Transverse colon (tissue), 4 donors: ENCODE results near the gene DNAJB13.

Experiments used
- EP300 ChIP-seq: sonication (generic); formaldehyde crosslinking; IDR thresholded peaks from one replicate; pipeline ENCODE4 v1.6.1; 2017; ENCODE audit warnings: antibody characterized with exemption, low read depth
- POLR2A ChIP-seq: fragments of 450-650 bp; IDR thresholded peaks from one replicate; pipeline ENCODE4 v1.6.1; 2016; ENCODE audit warnings: antibody characterized with exemption, mild to moderate bottlenecking, moderate library complexity
- POLR2AphosphoS5 ChIP-seq, 3 donors: sonication (generic); formaldehyde crosslinking; IDR thresholded peaks; one replicate each; pipeline ENCODE4 v1.6.1; 2016; ENCODE audit warnings: antibody characterized with exemption in 3 of 3
- TF ChIP-seq, protein P1 (sequence below), 5 experiments: fragments of 200-600 bp in 3 of 5; fragments of 450-650 bp in 2 of 5; sonication (generic) in 3 of 5; IDR thresholded peaks; 1 replicate in 2 of 5; 2 replicates in 3 of 5; pipeline ENCODE4 v1.5.1; 2016 to 2017; ENCODE audit warnings: antibody characterized with exemption in 5 of 5, inconsistent platforms in 3 of 5, mild to moderate bottlenecking in 2 of 5, moderate library complexity in 1 of 5

DNA sequence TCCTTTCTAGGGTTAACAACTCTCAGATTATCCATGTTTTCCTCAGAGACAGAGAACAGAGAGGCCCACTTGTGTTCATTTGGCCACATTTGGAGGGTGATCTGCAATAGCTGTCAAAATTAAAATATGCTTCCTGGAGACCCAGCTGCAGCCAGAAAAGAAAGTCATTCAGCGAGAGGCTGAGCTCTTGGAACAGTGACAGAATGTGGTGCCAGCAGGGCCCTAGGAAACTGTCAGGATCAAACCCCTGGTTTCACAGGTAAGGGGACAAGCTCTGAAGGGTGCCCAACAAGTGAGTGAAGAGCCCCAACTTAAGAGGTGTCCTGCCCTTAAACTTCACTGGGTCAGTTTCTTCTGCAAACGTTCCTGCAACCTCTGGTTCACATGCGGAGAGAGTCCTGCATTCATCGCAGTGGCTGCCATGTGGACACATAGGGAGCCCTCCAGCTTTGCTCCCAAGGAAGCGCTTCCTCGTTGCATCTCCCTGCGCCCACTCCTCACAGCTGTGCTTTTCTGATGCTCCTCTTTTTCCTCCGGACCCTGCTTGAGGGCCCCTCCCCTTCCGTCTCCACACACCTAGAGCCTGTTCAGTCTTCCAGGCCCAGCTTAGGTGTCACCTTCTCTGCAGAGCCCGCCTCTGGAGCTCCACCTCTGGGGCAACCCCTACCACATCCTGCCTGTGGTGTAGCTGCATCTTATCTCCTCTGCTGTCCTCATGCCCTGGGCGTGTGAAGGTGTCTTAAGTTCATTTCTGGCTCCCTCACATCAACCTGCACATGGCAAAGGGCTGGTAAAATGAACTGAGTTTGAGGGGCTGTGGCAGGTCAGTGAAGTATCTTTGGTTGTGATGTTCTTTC is 54.2 kb downstream of the DNAJB13 start:
- TF ChIP-seq, protein P1, sequence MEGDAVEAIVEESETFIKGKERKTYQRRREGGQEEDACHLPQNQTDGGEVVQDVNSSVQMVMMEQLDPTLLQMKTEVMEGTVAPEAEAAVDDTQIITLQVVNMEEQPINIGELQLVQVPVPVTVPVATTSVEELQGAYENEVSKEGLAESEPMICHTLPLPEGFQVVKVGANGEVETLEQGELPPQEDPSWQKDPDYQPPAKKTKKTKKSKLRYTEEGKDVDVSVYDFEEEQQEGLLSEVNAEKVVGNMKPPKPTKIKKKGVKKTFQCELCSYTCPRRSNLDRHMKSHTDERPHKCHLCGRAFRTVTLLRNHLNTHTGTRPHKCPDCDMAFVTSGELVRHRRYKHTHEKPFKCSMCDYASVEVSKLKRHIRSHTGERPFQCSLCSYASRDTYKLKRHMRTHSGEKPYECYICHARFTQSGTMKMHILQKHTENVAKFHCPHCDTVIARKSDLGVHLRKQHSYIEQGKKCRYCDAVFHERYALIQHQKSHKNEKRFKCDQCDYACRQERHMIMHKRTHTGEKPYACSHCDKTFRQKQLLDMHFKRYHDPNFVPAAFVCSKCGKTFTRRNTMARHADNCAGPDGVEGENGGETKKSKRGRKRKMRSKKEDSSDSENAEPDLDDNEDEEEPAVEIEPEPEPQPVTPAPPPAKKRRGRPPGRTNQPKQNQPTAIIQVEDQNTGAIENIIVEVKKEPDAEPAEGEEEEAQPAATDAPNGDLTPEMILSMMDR (IDR thresholded peaks at IDR 0.05) = no peak
- TF ChIP-seq POLR2A (no peak), POLR2AphosphoS5 (IDR thresholded peaks at IDR 0.05) (no peak), EP300 (no peak)
